IMR-90 (cell line): ENCODE results near the gene ERICH2. TPM values are rescaled to one million over a fixed set of nuclear protein-coding genes. Genes with fewer than 3 reads are reported as not detected.

Experiments
- ATAC-seq: fragments of 200-7000 bp; cut with Tn5 transposase; 2 replicates; pipeline ENCODE4 v1.9.1; 2020; ENCODE audit warnings: low read depth, mild to moderate bottlenecking, moderate library complexity
- BruUV-seq: library from RNA; stranded (reverse); fragments of 400-500 nt; replicated peaks from 2 replicates; lab custom pipeline; 2021; lab: Mats Ljungman, UMichigan
- CTCF ChIA-PET: fragments of 300-600 bp; formaldehyde crosslinking; extraction: SDS; loops from one replicate; lab custom pipeline; 2021; ENCODE audit warnings: antibody characterized with exemption; lab: Yijun Ruan, JAX
- POLR2A ChIA-PET: fragments of 300-600 bp; sonication (Branson Sonifier 250); formaldehyde crosslinking; loops from one replicate; lab custom pipeline; 2022; ENCODE audit warnings: antibody characterized with exemption; ENCODE audit not compliant: unreplicated experiment; lab: Charles Lee
- DNase-seq: peaks from one replicate; pipeline ENCODE4 v3.0.0; 2013
- H2AFZ ChIP-seq: replicated peaks from 2 replicates; pipeline ENCODE3; 2013; ENCODE audit warnings: low read length, mild to moderate bottlenecking; ENCODE audit not compliant: poor library complexity
- H2AK5ac ChIP-seq: 2 replicates; pipeline ENCODE4 v1.6.1; 2013; ENCODE audit warnings: low read depth, low read length, inconsistent platforms
- H2AK9ac ChIP-seq: replicated peaks from 2 replicates; pipeline ENCODE3; 2013; ENCODE audit warnings: mild to moderate bottlenecking, low read depth, low read length, moderate library complexity; ENCODE audit not compliant: poor library complexity
- H2BK120ac ChIP-seq: 2 replicates; pipeline ENCODE4 v1.6.1; 2013; ENCODE audit warnings: low read depth, low read length, inconsistent platforms
- H2BK15ac ChIP-seq: 3 replicates; pipeline ENCODE4 v1.6.1; 2013; ENCODE audit warnings: low read depth, low read length, inconsistent platforms
- H2BK20ac ChIP-seq: 2 replicates; pipeline ENCODE4 v1.6.1; 2013; ENCODE audit warnings: low read depth, mild to moderate bottlenecking, inconsistent platforms, low read length, moderate library complexity
- H2BK5ac ChIP-seq: 2 replicates; pipeline ENCODE4 v1.6.1; 2013; ENCODE audit warnings: mild to moderate bottlenecking, low read depth, low read length, inconsistent platforms; ENCODE audit not compliant: poor library complexity, severe bottlenecking
- H3K14ac ChIP-seq: replicated peaks from 2 replicates; pipeline ENCODE4 v1.6.1; 2013; ENCODE audit warnings: low read depth, low read length, inconsistent platforms
- H3K18ac ChIP-seq: 2 replicates; pipeline ENCODE4 v1.6.1; 2013; ENCODE audit warnings: low read depth, low read length, control low read depth
- H3K23ac ChIP-seq: 2 replicates; pipeline ENCODE4 v1.6.1; 2013; ENCODE audit warnings: low read depth, low read length, inconsistent platforms
- H3K27ac ChIP-seq: 2 replicates; pipeline ENCODE4 v1.5.1; 2013; ENCODE audit warnings: mild to moderate bottlenecking, control low read depth, low read length; ENCODE audit not compliant: insufficient read depth
- H3K27me3 ChIP-seq: 2 replicates; pipeline ENCODE4 v1.6.1; 2013; ENCODE audit warnings: low read length; ENCODE audit not compliant: control insufficient read depth, insufficient read depth
- H3K36me3 ChIP-seq: 2 replicates; pipeline ENCODE4 v1.6.1; 2013; ENCODE audit warnings: low read length, mixed read lengths; ENCODE audit not compliant: control insufficient read depth, insufficient read depth
- H3K4ac ChIP-seq: 2 replicates; pipeline ENCODE4 v1.6.1; 2013; ENCODE audit warnings: low read depth, low read length, inconsistent platforms
- H3K4me1 ChIP-seq: 2 replicates; pipeline ENCODE4 v1.6.1; 2013; ENCODE audit warnings: low read length, mixed read lengths; ENCODE audit not compliant: control insufficient read depth, insufficient read depth
- H3K4me2 ChIP-seq: 2 replicates; pipeline ENCODE4 v1.6.1; 2013; ENCODE audit warnings: low read depth, mild to moderate bottlenecking, control low read depth, low read length, moderate library complexity
- H3K4me3 ChIP-seq: 2 replicates; pipeline ENCODE4 v1.5.1; 2013; ENCODE audit warnings: low read depth, mild to moderate bottlenecking, control low read depth, low read length, moderate library complexity; ENCODE audit not compliant: insufficient read depth
- H3K56ac ChIP-seq: 2 replicates; pipeline ENCODE4 v1.6.1; 2013; ENCODE audit warnings: low read length, inconsistent platforms; ENCODE audit not compliant: insufficient read depth; ENCODE audit errors: extremely low read depth
- H3K79me1 ChIP-seq, 2 experiments: 2 replicates each; pipeline ENCODE4 v1.6.1; 2013; ENCODE audit warnings: low read length in 2 of 2, inconsistent platforms in 1 of 2, low read depth in 1 of 2
- H3K9ac ChIP-seq: 2 replicates; pipeline ENCODE4 v1.6.1; 2013; ENCODE audit warnings: low read depth, low read length, control low read depth
- H3K9me1 ChIP-seq: 2 replicates; pipeline ENCODE4 v1.6.1; 2013; ENCODE audit warnings: low read length, inconsistent platforms; ENCODE audit not compliant: insufficient read depth
- H3K9me3 ChIP-seq: 2 replicates; pipeline ENCODE4 v1.6.1; 2013; ENCODE audit warnings: low read length; ENCODE audit not compliant: control insufficient read depth, insufficient read depth
- H4K20me1 ChIP-seq: 2 replicates; pipeline ENCODE4 v1.6.1; 2013; ENCODE audit warnings: low read length, inconsistent platforms; ENCODE audit not compliant: insufficient read depth
- H4K5ac ChIP-seq: 2 replicates; pipeline ENCODE4 v1.6.1; 2013; ENCODE audit warnings: mild to moderate bottlenecking, low read depth, low read length, control low read depth
- H4K8ac ChIP-seq, 2 experiments: 2 replicates each; pipeline ENCODE4 v1.6.1; 2013; ENCODE audit warnings: low read depth in 2 of 2, low read length in 2 of 2, control low read depth in 1 of 2, inconsistent platforms in 1 of 2
- H4K91ac ChIP-seq: 2 replicates; pipeline ENCODE4 v1.6.1; 2013; ENCODE audit warnings: low read depth, low read length, inconsistent platforms; ENCODE audit not compliant: insufficient read depth
- FOS ChIP-seq: fragments of 150-350 bp; IDR thresholded peaks from 2 replicates; pipeline ENCODE4 v1.6.1; 2016; ENCODE audit warnings: low read depth, low read length
- MAZ ChIP-seq: IDR thresholded peaks from 2 replicates; pipeline ENCODE4 v1.6.1; 2012; ENCODE audit warnings: low read depth, mild to moderate bottlenecking, low read length, improper control_type of control experiment, moderate library complexity, borderline replicate concordance
- POLR2A ChIP-seq: IDR thresholded peaks from 2 replicates; pipeline ENCODE4 v1.6.1; 2012; ENCODE audit warnings: mild to moderate bottlenecking, low read depth, low read length
- USF2 ChIP-seq: fragments of 150-350 bp; IDR thresholded peaks from 2 replicates; pipeline ENCODE4 v1.6.1; 2017; ENCODE audit warnings: mild to moderate bottlenecking, antibody characterized with exemption, low read length, low read depth
- dilution Hi-C: fragments of 300-500 bp; cut with HindIII; formaldehyde crosslinking; loops from one replicate; pipeline ENCODE4 v1.14.3; 2018; ENCODE audit warnings: low sequenced_read_pairs; ENCODE audit not compliant: unreplicated experiment
- in situ Hi-C: fragments of 300-500 bp; cut with MboI; formaldehyde crosslinking; loops from 3 replicates; pipeline ENCODE4 v1.14.3; 2019; ENCODE audit warnings: low sequenced_read_pairs, inconsistent platforms, mixed read lengths
- intact Hi-C: fragments of 100-400 bp; cut with micrococcal nuclease; formaldehyde crosslinking; loops from 2 replicates; pipeline ENCODE4 v1.10.0; 2022
- polyA plus RNA-seq, 3 experiments: library from polyadenylated mRNA; depleted of rRNA; stranded (reverse); fragments of >200 nt; gene quantifications; 2 replicates each; pipeline ENCODE4 v1.2.3, GENCODE V29; 2012; ENCODE audit warnings: low replicate concordance in 1 of 3
- total RNA-seq: library from RNA; depleted of rRNA; stranded (reverse); fragments of >200 nt; gene quantifications from 2 replicates; pipeline ENCODE4 v1.2.3, GENCODE V29; 2012

The ERICH2 gene
- total and polyA plus RNA-seq, 2 of the 4 experiments (the other 2 are of a cell fraction): not detected

GRCh38 chr2:170798996-170799395, 28.8 kb downstream of the ERICH2 start:
- H3K9me3 ChIP-seq: no peaks in the 10 kb centered on the region
- H3K27me3 ChIP-seq: no peaks in the 10 kb centered on the region; the same call in 1 of the 2 replicates
- H2BK5ac ChIP-seq: no peak overlapping the region
- no peaks in the 10 kb centered on the region for H3K79me1 ChIP-seq
- no peak overlapping the region for H4K8ac ChIP-seq
- H3K4me3 ChIP-seq: no peak overlapping the region
- in situ Hi-C loops: no loop called here
- ATAC-seq (no peak), DNase-seq (no peak)
- H3K27ac ChIP-seq: no peak overlapping the region
- H3K9me1 ChIP-seq: no peaks in the 10 kb centered on the region
- no peak overlapping the region for H2AK5ac ChIP-seq
- H3K9ac ChIP-seq: no peak overlapping the region
- POLR2A ChIA-PET: no interaction called here
- no peak overlapping the region for H3K23ac ChIP-seq
- no peak overlapping the region for H3K4ac ChIP-seq
- no peak for TF ChIP-seq FOS
- TF ChIP-seq POLR2A: no peak
- TF ChIP-seq MAZ: no peak
- no peak for TF ChIP-seq USF2
- no peak overlapping the region for H2BK20ac ChIP-seq
- no TSS peak for BruUV-seq
- H3K18ac ChIP-seq: no peak overlapping the region
- dilution Hi-C loops: no loop called here
- no peak overlapping the region for H4K91ac ChIP-seq
- H3K4me1 ChIP-seq: no peaks in the 10 kb centered on the region
- H2AK9ac ChIP-seq: no peak overlapping the region
- CTCF ChIA-PET: no interaction called here
- intact Hi-C loops: no loop called here
- H3K14ac ChIP-seq: no peak overlapping the region
- H4K20me1 ChIP-seq: no peaks in the 10 kb centered on the region
- H2AFZ ChIP-seq: no peak overlapping the region
- H2BK15ac ChIP-seq: no peak overlapping the region
- no peak overlapping the region for H3K56ac ChIP-seq
- no peak overlapping the region for H2BK120ac ChIP-seq
- H4K5ac ChIP-seq: no peak overlapping the region
- no peaks in the 10 kb centered on the region for H3K36me3 ChIP-seq
- no peak overlapping the region for H3K4me2 ChIP-seq
